HG03095 (cell line): ENCODE data around the gene DAD1.
"Not testable (repeated sequence)": the region's sequence is repeated elsewhere in the genome, so short reads cannot be mapped to it uniquely, and the experiment has no call there.

Experiments
- ATAC-seq: cut with Tn5 transposase; IDR thresholded peaks from one replicate; pipeline ENCODE4 v1.9.1; 2021; ENCODE audit warnings: moderate library complexity; ENCODE audit not compliant: unreplicated experiment

The DAD1 gene

GRCh38 chr14:22569737-22570131, 19.3 kb downstream of the DAD1 start:
- ATAC-seq = no peak

- no peak for ATAC-seq
Observed at GRCh38 chr14:22569106-22569736, 19.8 kb downstream of the DAD1 start.

GRCh38 chr14:22567437-22567836, 21.6 kb downstream of the DAD1 start:
- ATAC-seq = no peak

- no peak for ATAC-seq
Observed at GRCh38 chr14:22566845-22567244, 22.2 kb downstream of the DAD1 start.

- ATAC-seq = not testable (repeated sequence)
Observed at GRCh38 chr14:22566266-22566665, 22.8 kb downstream of the DAD1 start.

GRCh38 chr14:22565391-22565945, 23.6 kb downstream of the DAD1 start:
- ATAC-seq = peak; percentile 38

GRCh38 chr14:22564463-22564862, 24.6 kb downstream of the DAD1 start:
- no peak for ATAC-seq

GRCh38 chr14:22563987-22564386, 25.0 kb downstream of the DAD1 start:
- no peak for ATAC-seq

- no peak for ATAC-seq
Observed at GRCh38 chr14:22561661-22562579, 27.1 kb downstream of the DAD1 start.

- ATAC-seq = no peak
Observed at GRCh38 chr14:22561366-22561660, 27.7 kb downstream of the DAD1 start.

- no peak for ATAC-seq
Observed at GRCh38 chr14:22560662-22561365, 28.2 kb downstream of the DAD1 start.

GRCh38 chr14:22559041-22559440, 30.0 kb downstream of the DAD1 start:
- ATAC-seq = no peak

GRCh38 chr14:22558221-22558913, 30.7 kb downstream of the DAD1 start:
- ATAC-seq = no peak

GRCh38 chr14:22557846-22558220, 31.2 kb downstream of the DAD1 start:
- no peak for ATAC-seq

- ATAC-seq = no peak
Observed at GRCh38 chr14:22556990-22557623, 31.9 kb downstream of the DAD1 start.

GRCh38 chr14:22556021-22556989, 32.7 kb downstream of the DAD1 start:
- peak; percentile 66 for ATAC-seq

GRCh38 chr14:22555384-22556011, 33.5 kb downstream of the DAD1 start:
- peak; percentile 7 for ATAC-seq

- ATAC-seq = no peak
Observed at GRCh38 chr14:22554498-22555383, 34.3 kb downstream of the DAD1 start.
